CD4-positive, alpha-beta T cell (primary cell): ENCODE data around the gene COL18A1. TPM values are rescaled to one million over a fixed set of nuclear protein-coding genes. Genes with fewer than 3 reads are reported as not detected.
A peak's percentile ranks its signal among the peaks of the same experiment; 100 is the strongest.

Source experiments
- ATAC-seq: fragments of 200-7000 bp; cut with Tn5 transposase; one replicate; pipeline ENCODE4 v1.10.0; 2022; ENCODE audit warnings: mild to moderate bottlenecking; ENCODE audit not compliant: poor library complexity
- CTCF ChIA-PET: fragments of 350-600 bp; sonication (Branson Sonifier 250); formaldehyde crosslinking; loops from one replicate; lab custom pipeline; 2021; ENCODE audit warnings: antibody characterized with exemption, inconsistent platforms; lab: Charles Lee
- POLR2A ChIA-PET: fragments of 350-600 bp; sonication (Branson Sonifier 250); formaldehyde crosslinking; loops from one replicate; lab custom pipeline; 2021; ENCODE audit warnings: antibody characterized with exemption, inconsistent platforms; lab: Charles Lee
- DNase-seq, 14 experiments: peaks; one replicate each; pipeline ENCODE4 v3.0.0-alpha.2; 2013 to 2020; ENCODE audit warnings: mixed read lengths in 2 of 14
- H3K27ac ChIP-seq, 2 donors: one replicate each; pipeline versions ENCODE4 v1.5.1 to v1.7.0; 2013; ENCODE audit warnings: low read length in 2 of 2, low read depth in 1 of 2, mild to moderate bottlenecking in 1 of 2
- H3K27me3 ChIP-seq, 2 experiments: 1 replicate in 1 of 2; 2 replicates in 1 of 2; pipeline versions ENCODE4 v1.6.1 to v1.7.0; 2013; ENCODE audit warnings: low read length in 2 of 2, control low read depth in 1 of 2, mild to moderate bottlenecking in 1 of 2, moderate library complexity in 1 of 2; ENCODE audit not compliant: insufficient read depth in 2 of 2, control insufficient read depth in 1 of 2
- H3K36me3 ChIP-seq: one replicate; pipeline ENCODE4 v1.6.1; 2013; ENCODE audit warnings: low read length, control low read depth; ENCODE audit not compliant: insufficient read depth
- H3K4me1 ChIP-seq: one replicate; pipeline ENCODE4 v1.6.1; 2013; ENCODE audit warnings: low read length, control low read depth; ENCODE audit not compliant: insufficient read depth
- H3K4me3 ChIP-seq: one replicate; pipeline ENCODE4 v1.5.1; 2013; ENCODE audit warnings: mild to moderate bottlenecking, low read length, moderate library complexity
- H3K9me3 ChIP-seq, 2 experiments: 1 replicate in 1 of 2; 2 replicates in 1 of 2; pipeline versions ENCODE4 v1.6.1 to v1.7.0; 2013; ENCODE audit warnings: low read length in 2 of 2, mild to moderate bottlenecking in 2 of 2, control low read depth in 1 of 2, moderate library complexity in 1 of 2; ENCODE audit not compliant: control insufficient read depth in 1 of 2, insufficient read depth in 1 of 2
- H3K27ac Mint-ChIP-seq: one replicate; pipeline ENCODE4 v1.8.0; 2020; ENCODE audit warnings: mixed read lengths
- H3K27me3 Mint-ChIP-seq: one replicate; pipeline ENCODE4 v1.8.0; 2021; ENCODE audit warnings: mixed read lengths
- H3K36me3 Mint-ChIP-seq: one replicate; pipeline ENCODE4 v1.8.0; 2021; ENCODE audit warnings: low read depth, mixed read lengths
- H3K4me1 Mint-ChIP-seq: one replicate; pipeline ENCODE4 v1.8.0; 2021; ENCODE audit warnings: low read depth, mixed read lengths
- H3K4me3 Mint-ChIP-seq: one replicate; pipeline ENCODE4 v1.8.0; 2020; ENCODE audit warnings: mild to moderate bottlenecking, mixed read lengths
- H3K9me3 Mint-ChIP-seq: one replicate; pipeline ENCODE4 v1.8.0; 2020; ENCODE audit warnings: mixed read lengths
- CTCF ChIP-seq: fragments of 200-600 bp; IDR thresholded peaks from one replicate; pipeline ENCODE4 v1.8.0; 2022; ENCODE audit warnings: antibody characterized with exemption, mild to moderate bottlenecking
- intact Hi-C, 2 experiments: fragments of 100-400 bp; cut with DNase I in 1 of 2; cut with micrococcal nuclease in 1 of 2; formaldehyde crosslinking; loops; one replicate each; pipeline versions ENCODE4 v1.15.1 to v1.9.0; 2023 to 2025; cut with DNase I, micrococcal nuclease
- total RNA-seq, 174 experiments: library from RNA in 2 of 174; stranded (reverse) in 2 of 174; gene quantifications; one replicate each; pipeline ENCODE4 v1.2.3 and lab custom pipeline; 2021 to 2026

COL18A1 gene
- total RNA-seq, 2 experiments from 2014 or later: 15.2 to 16.0 TPM

DNA sequence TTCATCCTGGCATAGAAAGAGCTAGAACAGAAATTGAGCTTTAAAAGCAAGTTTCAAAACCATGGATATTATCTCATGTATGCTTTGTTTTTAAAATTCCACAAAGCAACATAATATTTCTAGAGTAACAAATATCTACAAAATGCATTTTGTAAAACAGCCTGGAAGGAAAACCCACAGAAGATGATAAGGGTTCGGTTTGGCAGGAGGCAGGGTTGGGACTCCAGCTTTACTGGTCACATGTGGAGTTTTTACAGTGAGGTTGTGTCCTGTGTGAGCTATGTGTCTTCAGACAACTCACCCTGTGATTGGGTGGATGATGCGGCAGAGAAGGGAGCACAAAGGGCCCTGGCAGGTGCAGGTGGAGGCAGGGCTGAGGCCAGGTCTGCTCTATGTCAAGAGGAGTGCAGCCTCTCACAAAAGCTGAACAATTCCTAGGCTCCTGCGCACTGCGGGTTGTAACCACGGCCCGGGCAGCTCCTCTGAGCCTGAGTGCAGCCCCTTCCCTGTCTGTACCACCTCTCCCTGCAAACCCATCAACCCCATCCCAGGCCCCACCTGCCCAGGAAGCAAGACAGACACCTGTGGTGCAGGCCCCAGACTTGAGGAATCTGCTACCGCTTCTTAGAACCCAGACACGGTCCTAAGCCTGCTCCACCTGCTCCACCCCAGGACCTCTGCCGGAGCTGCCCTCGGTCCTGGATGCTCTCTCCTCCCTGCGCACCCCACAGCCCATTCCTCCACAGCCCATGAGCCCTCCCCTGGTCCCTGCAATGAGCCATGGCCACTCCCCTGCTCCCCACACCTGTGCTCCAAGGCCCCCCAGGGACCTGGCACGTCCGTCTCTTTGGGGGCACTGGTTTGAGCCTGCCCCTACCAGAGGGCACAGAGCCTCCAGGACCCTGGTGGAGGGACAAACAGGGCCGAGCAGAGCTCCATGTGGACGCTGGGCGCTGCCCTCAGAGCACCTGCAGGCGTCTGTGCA, 2.8 kb upstream of the COL18A1 start:
- Histone ChIP-seq H3K36me3 (no peaks in the 10 kb centered on the region), H3K9me3 (peaks cover 0 to 34% of the 10 kb centered on the region in 2 experiments), H3K4me3 (no peak overlapping the region), H3K27ac (no peak overlapping the region), H3K27me3 (peaks cover 34 to 41% of the 10 kb centered on the region in 2 experiments), H3K4me1 (peaks cover 19% of the 10 kb centered on the region)
- POLR2A ChIA-PET: no interaction called here
- H3K4me3 Mint-ChIP-seq: peak overlapping the region; percentile 34
- intact Hi-C loops: no loop called here
- peaks cover 60% of the 10 kb centered on the region for H3K27me3 Mint-ChIP-seq
- no peak for ATAC-seq
- H3K27ac Mint-ChIP-seq: no peak overlapping the region
- no peak for TF ChIP-seq CTCF
- peaks cover 18% of the 10 kb centered on the region for H3K4me1 Mint-ChIP-seq
- CTCF ChIA-PET: no interaction called here
- peaks cover 5% of the 10 kb centered on the region for H3K9me3 Mint-ChIP-seq
- DNase-seq: no peak
- no peaks in the 10 kb centered on the region for H3K36me3 Mint-ChIP-seq

- peak overlapping the region; percentile 90 for H3K4me3 Mint-ChIP-seq
- no peak overlapping the region for H3K4me3 ChIP-seq
- intact Hi-C loops: no loop called here
- DNase-seq (no peak), ATAC-seq (no peak)
- peaks cover 19% of the 10 kb centered on the region for H3K4me1 ChIP-seq
- H3K27me3 Mint-ChIP-seq: peaks cover 70% of the 10 kb centered on the region
- ChIA-PET CTCF (no interaction called here), POLR2A (no interaction called here)
- H3K27ac Mint-ChIP-seq: no peak overlapping the region
- no peak for TF ChIP-seq CTCF
- H3K9me3 Mint-ChIP-seq: peaks cover 5% of the 10 kb centered on the region
- H3K4me1 Mint-ChIP-seq: peaks cover 18% of the 10 kb centered on the region
- no peak overlapping the region for H3K27ac ChIP-seq
- H3K36me3 Mint-ChIP-seq: no peaks in the 10 kb centered on the region
- H3K9me3 ChIP-seq: peaks cover 0 to 34% of the 10 kb centered on the region in 2 experiments
- peaks cover 45 to 49% of the 10 kb centered on the region in 2 experiments for H3K27me3 ChIP-seq
- no peaks in the 10 kb centered on the region for H3K36me3 ChIP-seq
These were observed 1.7 kb upstream of the COL18A1 start for GRCh38 chr21:45403133-45403824.

- Histone ChIP-seq H3K4me3 (peak overlapping the region; percentile 49), H3K36me3 (no peaks in the 10 kb centered on the region), H3K4me1 (peaks cover 19% of the 10 kb centered on the region), H3K27ac (no peak overlapping the region), H3K9me3 (peaks cover 0 to 34% of the 10 kb centered on the region in 2 experiments), H3K27me3 (peaks cover 51 to 52% of the 10 kb centered on the region in 2 experiments)
- DNase-seq (no peak), ATAC-seq (no peak)
- intact Hi-C loops: no loop called here
- ChIA-PET POLR2A (no interaction called here), CTCF (no interaction called here)
- Mint-ChIP-seq H3K27ac (no peak overlapping the region), H3K36me3 (no peaks in the 10 kb centered on the region), H3K9me3 (peaks cover 5% of the 10 kb centered on the region), H3K27me3 (peaks cover 71% of the 10 kb centered on the region), H3K4me3 (peak overlapping the region; percentile 90), H3K4me1 (peaks cover 18% of the 10 kb centered on the region)
- no peak for TF ChIP-seq CTCF
These were observed 888 bp upstream of the COL18A1 start for GRCh38 chr21:45403825-45404729.
